Suppressor macrophage (primary cell): ENCODE results near the gene RPAP2.
"Not testable (repeated sequence)": the region's sequence is repeated elsewhere in the genome, so short reads cannot be mapped to it uniquely, and the experiment has no call there.

Experiments used
- DNase-seq, 4 experiments: peaks; one replicate each; pipeline ENCODE4 v3.0.0-alpha.2; 2020 to 2022

The RPAP2 gene

DNA sequence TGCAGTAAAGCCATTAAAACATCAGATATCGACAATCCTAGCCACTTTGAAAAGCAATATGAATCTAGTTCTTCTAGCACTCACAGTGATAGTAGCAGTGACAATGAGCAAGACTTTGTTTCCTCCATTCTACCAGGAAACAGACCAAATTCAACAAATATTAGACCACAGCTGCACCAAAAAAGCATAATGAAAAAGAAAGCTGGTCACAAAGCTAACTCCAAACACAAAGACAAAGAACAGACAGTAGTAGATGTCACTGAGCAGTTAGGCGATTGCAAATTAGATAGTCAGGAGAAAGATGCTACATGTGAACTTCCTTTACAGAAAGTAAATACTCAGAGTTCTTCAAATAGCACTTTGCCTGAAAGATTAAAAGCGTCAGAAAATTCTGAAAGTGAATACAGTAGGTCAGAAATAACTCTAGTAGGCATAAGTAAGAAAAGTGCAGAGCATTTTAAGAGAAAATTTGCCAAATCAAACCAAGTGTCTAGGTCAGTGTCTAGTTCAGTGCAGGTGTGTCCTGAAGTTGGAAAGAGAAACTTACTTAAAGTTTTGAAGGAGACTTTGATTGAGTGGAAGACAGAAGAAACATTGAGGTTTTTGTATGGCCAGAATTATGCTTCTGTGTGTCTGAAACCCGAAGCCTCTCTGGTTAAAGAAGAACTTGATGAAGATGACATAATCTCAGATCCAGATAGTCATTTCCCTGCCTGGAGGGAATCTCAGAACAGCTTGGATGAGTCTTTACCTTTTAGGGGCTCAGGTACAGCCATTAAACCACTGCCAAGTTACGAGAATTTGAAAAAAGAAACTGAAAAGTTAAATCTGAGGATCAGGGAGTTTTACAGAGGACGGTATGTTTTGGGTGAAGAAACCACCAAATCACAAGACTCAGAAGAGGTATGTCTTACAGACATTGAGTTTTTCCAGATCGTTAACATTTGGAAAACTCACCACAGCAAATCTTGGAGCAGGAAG, 24.9 kb downstream of the RPAP2 start:
- DNase-seq = no peak

DNA sequence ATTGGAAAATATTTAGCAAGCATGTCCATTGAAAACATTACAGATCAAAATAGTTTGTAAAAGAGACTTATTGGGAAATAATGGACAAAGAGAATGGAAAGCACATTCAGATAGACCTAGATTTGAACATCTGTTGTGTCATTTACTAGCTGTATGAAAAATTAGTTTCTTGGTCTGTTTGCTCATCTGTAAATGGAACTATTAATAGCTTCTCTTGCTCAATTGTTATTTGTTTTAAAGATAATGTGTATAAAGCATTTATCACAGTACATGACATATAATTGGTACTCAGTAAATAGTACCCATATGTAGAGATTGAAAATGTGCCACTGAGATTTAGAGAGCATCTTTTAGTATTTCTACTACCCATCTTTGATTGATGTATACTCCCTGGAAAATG, 25.9 kb downstream of the RPAP2 start:
- no peak for DNase-seq

DNA sequence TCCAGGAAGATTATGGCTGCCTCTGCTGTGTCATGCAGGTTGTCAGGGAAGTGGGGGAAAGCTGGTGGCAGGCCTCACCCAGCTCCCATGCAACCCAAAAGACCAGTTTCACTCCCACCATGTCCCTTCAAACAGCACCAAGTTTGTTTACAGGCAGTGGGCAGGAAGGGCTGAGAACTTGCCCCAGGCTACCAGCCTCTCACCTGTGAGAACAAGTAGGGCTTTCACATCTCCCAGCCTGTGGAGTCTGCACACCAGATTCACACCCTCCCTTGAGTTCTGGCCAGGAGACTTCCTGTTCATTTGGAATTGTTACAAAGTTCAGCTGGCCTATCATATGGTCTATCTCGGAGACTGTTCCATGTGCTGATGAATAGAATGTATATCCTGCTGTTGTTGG, 27.8 kb downstream of the RPAP2 start:
- no peak for DNase-seq

DNA sequence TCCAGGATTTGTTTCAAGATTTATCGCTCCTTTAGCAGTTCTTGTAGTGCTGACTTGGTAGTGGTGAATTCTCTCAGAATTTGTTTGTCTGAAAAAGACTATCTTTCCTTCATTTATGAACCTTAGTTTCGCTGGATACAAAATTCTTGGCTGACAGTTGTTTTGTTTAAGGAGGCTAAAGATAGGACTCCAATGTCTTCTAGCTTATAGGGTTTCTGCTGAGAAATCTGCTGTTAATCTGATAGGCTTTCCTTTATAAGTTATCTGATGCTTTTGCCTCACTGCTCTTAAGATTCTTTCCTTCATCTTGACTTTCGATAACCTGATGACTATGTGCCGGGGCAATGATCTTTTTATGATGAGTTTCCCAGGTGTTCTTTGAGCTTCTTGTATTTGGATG, 28.9 kb downstream of the RPAP2 start:
- DNase-seq = no peak

DNA sequence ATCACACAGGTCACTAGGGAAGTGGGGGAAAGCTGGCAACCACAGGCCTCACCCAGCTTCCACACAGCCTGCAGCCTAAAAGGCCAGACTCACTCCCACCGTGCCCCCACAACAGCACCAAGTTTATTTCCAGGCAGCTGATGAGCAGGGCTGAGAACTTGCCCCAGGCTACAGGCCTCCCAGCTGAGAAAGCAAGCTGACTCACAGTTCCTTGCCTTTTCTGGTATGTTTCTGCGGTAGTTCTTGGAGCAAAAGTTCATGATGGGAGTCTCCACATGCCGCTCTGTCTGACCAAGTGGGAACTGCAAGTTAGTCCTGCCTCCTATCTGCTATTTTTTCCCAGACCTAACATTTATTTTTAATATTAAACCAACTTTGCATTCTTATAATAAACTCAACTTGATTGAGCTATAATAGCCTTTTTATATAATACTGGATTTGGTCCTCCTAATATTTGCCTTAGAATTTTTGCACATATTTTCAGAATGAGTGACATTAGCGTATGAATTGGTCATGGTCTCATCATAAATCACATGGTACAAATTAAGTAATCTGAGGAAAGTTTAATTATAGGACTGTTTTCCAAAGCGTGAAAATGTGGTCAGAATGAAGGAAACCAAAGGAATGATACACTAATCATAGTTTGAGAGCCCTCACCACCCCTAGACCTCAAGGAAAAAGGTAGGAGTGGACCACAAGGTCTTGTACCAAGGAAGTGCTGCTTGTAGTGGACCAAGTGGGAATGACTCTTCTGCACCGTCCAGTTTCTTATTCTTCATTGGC, 30.7 kb downstream of the RPAP2 start:
- DNase-seq = no peak

DNA sequence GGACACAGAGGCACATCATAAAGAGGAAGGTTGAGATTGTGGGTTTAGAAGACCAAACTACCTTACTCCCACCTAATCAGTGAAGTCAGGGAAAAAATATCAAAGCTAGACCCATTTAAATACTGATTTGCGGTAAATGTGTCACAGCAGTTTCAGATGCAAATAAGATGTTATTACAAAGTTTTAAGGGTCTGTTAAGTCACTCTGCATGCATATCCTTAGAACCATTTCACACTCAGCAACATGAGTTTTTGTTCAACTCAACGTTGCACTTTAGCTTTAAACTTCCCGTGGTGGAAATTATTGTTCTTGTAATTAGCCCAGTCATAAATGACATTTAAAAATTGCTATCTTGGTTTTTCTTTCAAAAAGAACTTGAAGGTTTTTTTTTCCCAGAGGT, 34.8 kb downstream of the RPAP2 start:
- DNase-seq = no peak

DNA sequence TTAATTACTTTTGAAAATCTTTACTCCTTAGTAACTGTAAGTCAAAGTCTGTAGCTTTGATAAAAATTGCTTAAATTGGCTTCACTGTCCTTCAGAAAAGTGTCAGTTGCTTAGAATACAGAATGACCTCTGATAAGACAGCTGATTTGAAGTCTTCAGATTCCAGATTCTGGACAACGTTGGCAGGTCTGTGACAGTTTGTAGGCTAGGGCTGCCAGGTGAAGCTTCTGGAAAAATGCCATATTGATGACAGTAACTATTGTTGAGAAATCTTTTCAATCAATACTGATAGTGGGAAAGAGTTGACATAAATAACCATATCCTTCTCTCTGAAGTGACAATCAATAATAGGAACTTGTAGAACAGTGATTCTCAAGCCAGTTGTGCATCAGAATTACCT, 41.3 kb downstream of the RPAP2 start:
- DNase-seq = no peak

DNA sequence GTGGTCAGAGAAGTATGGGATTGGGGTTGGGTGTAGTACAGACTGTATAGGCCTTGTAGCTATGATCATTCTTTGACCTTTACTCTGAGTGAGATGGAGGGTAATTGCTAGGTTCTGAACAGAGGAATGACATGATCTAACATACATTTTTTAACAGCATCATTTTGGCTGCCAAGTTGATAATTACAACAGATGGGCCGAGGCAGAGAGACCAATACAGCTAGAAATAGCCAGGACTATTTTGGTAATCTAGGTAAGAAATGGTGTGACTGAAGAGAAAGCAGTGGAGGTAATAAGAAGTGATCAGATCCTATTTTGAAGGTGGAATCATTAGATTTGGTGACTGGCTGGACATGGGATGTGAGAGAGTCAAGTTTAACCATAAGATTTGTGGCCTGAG, 43.5 kb downstream of the RPAP2 start:
- no peak for DNase-seq

DNA sequence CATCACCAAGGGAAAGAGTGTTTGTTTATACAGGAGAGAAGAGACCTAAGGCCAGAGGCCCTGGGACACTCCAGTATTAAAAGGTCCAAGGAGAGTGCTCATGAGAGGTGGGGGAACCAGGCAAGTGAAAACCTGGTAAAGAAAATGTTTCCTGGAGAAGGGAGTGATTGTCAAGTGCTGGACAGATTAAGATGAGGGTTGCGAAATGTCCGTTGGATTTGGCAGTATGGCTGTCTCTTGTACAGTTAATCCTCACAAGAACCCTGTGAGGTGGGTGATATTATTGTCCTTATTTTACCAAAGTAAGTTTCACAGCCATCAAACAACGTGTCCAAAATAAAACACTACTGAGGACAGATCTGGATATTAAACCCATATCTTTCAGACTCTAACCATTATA, 44.2 kb downstream of the RPAP2 start:
- no peak for DNase-seq

DNA sequence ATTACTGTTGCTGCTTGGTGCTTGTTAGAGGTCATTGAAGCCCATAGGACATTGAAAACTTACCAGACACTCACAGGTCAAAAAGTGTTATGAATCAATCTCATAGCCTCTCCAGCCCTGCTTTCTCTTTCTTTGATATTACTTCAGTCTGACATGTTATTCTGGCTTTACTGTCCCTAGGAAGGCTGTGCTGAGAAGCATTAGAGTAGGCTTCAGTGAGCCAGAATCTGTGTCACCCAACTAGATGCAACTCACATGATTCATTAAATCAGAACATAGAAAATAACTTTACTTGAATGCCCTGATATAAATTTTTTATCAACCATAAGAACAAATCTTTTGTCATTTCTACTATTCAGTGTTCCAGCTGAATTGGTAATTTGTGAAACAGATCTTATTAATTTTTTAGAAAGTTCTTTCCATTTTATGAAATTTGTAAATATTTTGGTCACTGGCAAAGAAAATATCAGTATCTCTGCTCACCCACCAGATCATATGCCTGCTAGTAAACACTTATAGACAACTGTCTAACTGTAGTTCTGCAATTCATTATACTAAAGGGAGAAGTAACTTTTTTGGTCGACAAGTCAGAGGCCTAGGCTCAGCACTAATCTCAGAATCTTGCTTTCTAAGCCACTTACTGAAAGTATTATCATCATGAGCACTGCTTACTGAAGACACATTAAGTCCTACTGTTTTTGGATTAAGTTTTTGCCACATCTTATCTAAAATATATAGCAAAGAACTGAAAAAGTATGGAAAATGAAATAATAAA, 48.2 kb downstream of the RPAP2 start:
- DNase-seq = peak; percentile 37 to 75 (median 65)

DNA sequence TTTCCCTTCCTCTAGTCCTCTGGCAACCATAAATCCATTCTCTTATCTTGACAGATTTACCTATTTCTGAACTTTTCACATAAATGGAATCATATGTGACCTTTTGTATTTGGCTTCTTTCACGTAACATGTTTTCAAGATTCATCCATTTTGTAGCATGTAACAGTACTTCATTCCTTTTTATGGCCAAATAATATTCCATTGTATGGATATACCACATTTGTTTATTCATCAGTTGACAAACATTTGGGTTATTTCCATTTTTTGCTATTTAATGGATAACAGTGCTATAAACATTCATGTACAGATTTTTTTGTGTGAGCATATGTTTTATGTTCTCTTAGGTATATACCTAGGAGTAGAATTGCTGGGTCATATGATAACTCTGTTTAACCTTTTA, 54.0 kb downstream of the RPAP2 start:
- DNase-seq = no peak

DNA sequence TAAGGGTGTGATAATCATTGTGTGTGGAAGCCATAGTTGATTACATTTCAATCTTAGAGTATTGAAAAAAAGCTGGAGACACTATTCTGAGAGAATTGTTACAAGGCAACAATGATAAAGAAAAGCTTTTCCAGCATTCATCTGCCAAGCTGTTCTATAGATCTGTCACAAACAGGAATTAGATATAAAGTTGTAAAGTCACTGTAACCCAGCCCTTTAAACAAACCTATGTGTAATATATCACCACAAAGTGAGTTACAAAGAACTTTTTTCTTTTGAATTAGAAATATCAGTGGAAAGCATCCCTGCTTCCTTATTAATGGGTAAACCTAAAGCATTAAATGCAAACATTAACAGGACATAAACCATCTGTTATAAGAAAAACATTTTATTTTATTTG, 55.4 kb downstream of the RPAP2 start:
- DNase-seq = no peak

DNA sequence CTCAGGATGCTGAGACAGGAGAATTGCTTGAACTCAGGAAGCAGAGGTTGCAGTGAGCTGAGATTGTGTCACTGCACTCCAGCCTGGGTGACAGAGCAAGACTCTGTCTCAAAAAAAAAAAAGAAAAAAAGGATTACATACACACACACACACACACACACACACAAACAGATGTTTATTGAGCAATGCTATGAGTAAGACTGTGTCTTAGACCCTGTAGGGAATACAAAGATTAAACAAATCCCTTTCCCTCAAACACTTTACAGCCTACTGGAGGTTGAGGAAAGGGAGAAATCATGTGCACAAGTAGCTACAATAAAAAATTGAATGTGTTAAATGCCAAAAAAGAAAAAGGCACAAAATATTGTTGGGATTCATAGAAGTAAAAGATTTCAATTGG, 58.1 kb downstream of the RPAP2 start:
- peak in 3 of 4 experiments; percentile 20 to 46 (median 36) for DNase-seq

DNA sequence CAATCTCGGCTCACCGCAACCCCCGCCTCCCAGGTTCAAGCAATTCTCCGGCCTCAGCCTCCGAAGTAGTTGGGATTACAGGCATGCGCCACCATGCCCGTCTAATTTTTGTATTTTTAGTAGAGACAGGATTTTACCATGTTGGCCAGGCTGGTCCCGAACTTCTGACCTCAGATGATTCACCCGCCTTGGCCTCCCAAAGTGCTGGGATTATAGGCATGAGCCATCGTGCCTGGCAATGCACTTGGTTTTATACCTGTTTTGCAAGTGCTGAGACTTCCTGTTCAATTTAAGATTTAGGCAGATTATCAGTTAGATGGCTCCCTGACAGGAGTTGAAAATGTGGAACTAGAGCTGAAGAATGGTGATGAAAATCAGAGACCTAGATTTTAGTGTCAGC, 60.5 kb downstream of the RPAP2 start:
- DNase-seq = not testable (repeated sequence)

DNA sequence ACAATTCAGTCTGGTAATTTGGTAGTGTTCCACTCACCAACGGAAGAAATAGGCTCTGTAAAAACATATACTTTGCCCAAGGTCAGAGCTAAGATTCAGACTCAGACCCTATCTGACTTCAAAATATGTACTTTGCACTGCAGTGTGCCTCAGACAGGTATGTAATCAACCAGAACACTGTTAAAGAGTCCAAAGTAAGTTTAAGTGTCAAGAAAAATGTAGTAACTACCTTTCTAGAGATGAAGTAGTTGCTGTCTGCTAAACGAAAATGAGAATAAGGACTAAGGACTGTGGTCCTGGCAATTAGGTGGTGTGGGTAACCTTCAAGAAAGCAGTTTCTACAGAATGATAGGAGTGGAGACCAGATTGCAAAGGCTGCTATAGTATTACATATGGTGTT, 61.1 kb downstream of the RPAP2 start:
- no peak for DNase-seq

DNA sequence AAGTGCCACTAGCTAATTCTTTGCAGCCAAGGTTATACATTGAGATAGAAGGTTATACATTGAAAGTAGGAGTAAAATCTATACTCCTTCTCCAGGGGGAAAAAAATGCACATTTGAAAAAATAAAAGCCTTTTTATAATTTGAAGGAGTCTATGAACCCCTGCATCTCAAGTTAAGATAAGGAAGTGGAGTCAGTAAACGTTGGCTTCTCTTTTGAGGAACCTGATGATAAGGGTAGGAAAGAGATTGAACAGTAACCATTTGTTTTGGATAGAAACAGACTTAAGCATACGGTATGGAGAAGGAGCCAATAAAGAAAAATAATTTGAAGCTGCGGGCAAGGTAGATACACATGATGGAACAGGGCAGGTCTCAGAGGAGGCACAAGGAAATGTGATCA, 64.1 kb downstream of the RPAP2 start:
- DNase-seq = peak in 1 of 4 experiments; percentile 4

DNA sequence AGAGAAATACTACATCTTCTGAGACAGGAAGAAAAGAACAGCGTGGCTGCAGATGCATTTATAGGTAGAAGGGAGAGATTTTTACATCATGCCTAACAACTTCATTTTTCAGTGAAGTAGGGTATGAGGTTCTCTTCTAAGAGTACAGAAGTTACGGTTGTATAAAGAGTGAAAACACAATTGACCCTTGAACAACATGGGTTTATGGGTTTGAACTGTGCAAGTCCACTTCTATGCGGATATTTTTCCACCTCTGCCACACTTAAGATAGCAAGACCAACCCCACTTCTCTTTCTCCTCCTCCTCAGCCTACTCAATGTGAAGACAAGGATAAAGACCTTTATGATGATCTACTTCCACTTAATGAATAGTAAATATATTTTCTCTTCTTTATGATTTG, 64.5 kb downstream of the RPAP2 start:
- no peak for DNase-seq

DNA sequence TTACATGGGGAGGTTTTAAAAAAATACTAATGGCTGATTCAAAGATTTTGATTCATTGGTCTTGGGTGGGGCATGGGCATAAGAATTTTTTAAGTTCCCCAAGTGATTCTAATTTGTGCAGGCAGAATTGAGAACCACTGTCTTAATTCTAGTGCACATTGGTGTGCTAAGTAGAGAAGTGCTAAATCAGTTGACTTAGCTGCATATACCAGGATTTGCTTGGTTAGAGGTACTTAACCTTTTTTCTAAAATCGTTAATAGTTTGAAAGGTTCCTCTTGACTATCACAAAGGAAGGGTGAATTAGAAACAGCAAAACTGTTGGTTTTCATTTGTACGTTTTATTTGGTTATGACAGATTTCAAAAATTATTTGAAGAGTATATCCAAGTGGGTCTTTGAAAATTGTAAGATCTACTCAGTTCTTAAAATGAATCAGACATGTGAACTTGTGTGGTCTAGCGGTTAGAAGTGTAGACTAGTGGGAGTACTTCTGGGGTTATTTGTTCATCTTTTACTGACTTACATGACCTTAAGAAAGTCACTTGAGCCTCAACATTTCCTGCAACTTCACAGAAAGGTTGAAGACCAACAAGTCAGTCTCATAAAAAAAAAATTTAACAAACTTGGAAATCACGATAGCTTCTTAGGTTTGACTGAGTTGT, 66.7 kb downstream of the RPAP2 start:
- DNase-seq = no peak

DNA sequence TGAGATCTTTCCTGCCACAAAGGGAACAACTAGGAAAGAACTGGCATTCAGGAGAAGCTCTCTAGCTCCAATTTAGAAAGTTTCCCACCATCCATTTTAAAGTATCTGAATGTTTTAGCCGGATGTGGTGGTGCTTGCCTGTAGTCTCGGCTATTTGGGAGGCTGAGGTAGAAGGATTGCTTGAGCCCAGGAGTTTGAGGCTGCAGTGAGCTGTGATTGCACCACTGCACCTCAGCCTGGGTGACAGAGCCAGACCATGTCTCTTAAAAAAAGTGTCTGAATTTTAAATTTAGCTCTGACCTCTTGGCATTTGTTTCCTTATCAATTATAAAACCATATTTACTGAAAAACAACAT, 67.2 kb downstream of the RPAP2 start:
- no peak for DNase-seq

DNA sequence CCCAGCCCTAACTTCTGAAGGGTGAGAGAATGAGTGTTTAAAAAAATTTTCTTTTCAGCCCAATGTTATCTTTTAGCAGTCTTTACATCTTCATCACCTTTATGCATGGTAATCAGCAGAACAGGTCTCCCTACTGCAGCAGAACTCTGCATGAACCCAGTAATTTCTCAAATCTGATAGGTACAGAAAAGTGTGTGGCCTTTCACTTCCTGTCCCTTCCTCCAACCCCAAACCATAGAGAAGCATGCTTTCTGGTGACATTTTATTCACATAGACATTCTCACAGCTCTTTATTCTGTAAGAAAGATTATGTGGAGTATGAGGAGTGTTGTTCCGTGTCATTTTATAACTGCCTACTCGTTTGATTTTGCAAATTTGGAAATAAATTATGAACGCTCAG, 68.6 kb downstream of the RPAP2 start:
- DNase-seq = no peak

DNA sequence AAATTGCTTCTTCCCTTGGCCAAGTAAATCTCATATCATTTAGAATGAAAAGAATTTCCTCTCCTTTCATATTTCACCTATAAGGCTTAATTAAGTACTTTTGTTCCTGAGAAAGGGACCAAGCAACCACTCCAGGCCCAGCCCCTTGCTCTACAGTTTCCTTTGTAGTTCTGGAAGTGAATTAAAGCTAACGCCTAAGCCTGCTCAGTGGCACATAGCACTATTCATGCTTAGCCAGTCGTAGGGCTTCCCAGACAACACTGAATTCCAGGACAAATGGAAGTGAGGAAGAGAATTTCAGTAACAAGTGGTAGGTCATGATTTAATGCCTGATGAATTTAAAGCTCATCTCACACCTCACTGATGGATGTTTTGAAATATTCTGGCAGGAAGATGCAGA, 73.3 kb downstream of the RPAP2 start:
- DNase-seq = no peak

DNA sequence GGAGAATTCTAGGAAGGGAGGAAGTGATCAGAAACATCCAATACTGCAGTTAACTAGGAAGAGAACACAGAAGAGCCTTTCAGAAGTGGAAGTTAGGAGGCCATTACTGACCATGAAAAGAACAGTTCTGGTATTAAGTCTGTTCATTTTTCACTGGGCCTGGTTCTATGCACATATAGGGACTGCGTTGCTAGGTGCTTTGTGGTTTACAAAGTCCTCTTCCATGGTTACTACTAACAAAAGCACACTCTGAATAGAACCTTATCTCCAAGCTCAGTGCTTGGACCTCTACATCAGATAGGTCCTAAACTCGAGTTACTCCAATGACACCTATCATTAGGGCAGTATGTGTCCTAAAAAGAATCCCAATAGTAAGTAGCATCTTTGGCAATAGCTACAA, 75.4 kb downstream of the RPAP2 start:
- DNase-seq = no peak

DNA sequence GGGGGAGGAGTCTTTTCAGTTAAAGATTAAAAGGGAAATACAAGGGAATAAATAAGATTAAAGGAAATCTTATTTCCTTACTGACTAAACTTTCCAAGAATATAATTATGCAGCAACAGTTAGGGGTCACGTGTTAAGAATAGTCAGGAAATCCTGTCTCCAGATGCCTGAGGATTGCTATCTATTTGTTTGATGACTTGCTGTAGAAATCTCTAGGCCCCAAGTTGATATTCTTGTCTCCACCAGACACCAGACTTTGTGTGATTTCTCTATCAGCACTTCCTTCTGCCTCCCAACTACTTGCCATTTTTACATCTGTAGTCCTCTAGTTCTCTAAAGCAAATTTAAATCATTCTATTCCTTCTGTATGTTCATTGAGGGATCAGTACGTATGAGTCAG, 77.5 kb downstream of the RPAP2 start:
- peak in 1 of 4 experiments; percentile 5 for DNase-seq
